HG03565 (cell line): ENCODE data around the gene ACOT13.
"Not testable (repeated sequence)": the region's sequence is repeated elsewhere in the genome, so short reads cannot be mapped to it uniquely, and the experiment has no call there.

Source experiments
- ATAC-seq: cut with Tn5 transposase; IDR thresholded peaks from one replicate; pipeline ENCODE4 v1.9.1; 2021; ENCODE audit warnings: mild to moderate bottlenecking, moderate library complexity; ENCODE audit not compliant: unreplicated experiment

ACOT13 gene

GRCh38 chr6:24721461-24722215 is 54.8 kb downstream of the ACOT13 start:
- peak; percentile 37 for ATAC-seq

- ATAC-seq, result no peak
These were observed 56.4 kb downstream of the ACOT13 start for GRCh38 chr6:24723270-24723669.

- not testable (repeated sequence) for ATAC-seq
These were observed 63.8 kb downstream of the ACOT13 start for GRCh38 chr6:24730653-24731052.

GRCh38 chr6:24731456-24732134 is 64.7 kb downstream of the ACOT13 start:
- ATAC-seq, result not testable (repeated sequence)

DNA sequence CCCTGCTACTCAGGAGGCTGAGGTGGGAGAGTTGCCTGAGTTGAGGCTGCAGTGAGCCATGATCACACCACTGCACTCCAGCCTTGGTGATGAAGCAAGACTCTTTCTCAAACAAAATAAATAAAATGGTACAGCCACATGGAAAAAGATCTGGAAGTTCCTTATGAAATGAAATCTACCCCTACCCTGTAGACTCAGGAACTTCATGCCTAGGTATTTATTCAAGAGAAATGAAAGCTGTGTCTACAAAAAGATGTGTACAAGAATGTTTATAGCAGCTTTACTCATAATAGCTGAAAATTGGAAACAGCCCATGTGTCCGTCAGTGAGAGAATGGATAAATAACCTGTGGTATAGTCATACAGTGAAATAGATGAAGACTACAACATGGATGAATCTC is 67.3 kb downstream of the ACOT13 start:
- no peak for ATAC-seq

DNA sequence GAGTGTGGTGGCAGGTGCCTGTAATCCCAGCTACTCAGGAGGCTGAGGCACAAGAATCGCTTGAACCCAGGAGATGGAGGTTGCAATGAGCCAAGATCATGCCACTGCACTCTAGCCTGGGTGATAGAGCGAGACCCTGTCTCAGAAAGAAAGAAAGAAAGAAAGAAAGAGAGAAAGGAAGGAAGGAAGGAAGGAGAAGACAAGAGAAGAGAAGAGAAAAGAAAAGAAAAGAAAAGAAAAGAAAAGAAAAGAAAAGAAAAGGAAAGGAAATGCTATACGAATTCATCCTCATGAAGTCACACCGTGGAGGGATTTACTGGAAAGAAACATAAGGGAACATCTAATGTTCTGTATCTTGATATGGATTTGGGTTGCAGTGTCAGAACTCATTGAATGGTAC is 67.8 kb downstream of the ACOT13 start:
- not testable (repeated sequence) for ATAC-seq

DNA sequence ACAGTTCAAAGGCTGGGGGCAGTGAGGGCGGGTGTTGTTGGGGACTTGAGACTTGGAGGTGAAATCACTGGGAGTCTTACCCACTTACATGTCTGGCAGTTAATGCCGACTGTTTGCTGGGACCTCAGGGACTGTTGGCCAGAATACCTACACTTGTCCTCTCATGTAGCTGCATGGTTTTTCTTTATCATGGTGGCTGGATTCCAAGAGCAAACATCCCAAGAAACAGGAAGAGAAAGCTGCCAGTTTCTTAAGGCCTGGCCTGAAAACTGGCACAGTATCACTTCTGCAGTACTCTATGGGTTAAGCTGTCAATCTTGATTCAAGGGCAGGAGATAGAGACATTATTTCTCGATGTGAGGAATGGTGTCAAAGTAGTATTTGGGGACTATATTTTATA is 71.9 kb downstream of the ACOT13 start:
- ATAC-seq, result no peak

GRCh38 chr6:24740861-24741260 is 74.0 kb downstream of the ACOT13 start:
- no peak for ATAC-seq

DNA sequence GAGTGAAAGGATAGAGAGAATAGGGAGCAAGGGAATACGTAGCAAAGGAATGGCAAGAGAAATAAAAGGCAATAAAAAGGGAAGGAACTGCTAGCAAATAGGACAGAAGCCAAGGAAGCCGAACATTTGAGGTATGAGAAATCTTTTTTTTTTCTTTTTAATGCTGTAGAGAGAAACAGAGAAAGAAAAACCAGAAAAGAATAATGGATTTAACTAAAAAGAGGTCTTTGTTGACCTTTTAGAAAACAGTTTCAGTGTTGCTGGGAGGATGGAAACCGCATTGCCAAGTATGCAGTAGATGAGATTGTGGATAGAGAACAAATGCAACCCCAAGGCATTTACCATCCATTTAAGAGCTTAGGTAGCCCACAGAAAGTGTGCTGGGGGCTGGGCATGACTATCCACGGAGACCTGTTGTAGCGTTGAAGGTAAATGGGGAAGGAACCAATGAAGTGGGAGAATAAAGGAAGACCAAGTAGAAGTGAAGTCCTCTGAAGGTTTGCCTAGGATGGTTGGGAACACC is 75.4 kb downstream of the ACOT13 start:
- ATAC-seq, result no peak

DNA sequence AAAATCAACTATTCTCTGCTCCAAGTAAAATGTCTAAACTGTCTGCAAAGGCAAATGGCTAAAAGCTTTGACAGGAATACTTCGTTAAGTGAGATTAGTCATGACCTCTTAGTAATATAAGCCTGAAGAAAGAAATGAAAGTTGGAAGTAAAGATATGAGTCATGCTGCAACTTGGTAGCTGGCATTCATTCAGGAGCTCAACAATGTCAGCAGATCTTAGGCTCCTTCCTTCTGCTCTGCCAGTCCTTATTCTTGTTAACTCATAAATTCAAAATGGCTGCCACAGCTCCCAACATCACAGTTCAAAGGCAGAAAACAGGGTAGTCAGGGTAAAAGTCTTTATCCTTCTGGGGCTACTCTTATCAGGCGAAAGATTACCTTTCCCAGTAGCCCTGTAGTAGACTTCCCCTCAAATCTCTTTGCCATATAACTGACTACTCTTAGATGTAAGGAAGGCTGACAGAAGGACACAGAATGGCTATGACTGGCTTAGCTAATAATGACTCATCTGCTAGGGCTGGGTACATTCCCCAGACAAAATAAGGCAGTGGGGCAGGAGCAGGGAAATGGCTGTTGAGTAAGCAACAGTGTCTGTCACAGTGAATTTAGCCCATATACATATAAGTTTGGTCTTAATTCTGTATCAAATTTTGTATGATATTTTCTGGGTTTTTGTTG is 76.5 kb downstream of the ACOT13 start:
- ATAC-seq, result peak; percentile 79

DNA sequence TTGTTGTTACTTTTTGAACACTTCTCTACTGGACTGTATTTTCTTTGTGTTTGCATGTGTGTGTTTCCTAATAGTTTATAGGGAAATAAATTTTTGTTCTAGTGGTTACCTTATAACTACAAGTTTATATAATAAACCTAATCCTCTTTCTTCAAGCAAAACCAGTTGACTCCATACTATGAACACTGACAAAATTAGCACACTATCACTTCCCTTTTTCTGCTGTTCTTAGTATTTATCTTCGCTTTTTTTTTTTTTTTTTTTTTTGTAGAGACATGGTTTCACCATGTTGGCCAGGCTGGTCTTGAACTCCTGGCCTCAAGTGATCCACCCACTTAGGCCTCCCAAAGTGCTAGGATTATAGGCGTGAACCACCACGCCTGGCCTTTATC is 77.1 kb downstream of the ACOT13 start:
- peak; percentile 37 for ATAC-seq

DNA sequence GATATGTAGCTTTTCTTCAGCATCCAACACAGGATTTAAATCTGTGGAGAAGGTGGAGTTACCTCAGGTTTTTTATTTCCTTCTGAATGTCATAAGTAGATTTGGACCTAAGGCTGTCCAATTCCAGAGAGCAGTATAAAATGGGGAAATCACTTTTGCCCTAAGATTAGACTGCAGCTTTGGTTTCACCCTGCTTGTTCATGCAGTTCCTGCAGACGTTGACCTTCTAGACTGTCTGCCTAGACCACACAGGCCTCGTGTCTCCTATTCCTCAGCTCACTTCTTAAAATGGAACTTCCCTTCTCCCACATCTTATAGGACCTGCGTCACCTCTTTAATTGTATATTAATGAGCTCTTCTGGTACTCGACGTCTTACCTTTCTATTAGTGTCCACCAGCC is 78.0 kb downstream of the ACOT13 start:
- ATAC-seq, result no peak

DNA sequence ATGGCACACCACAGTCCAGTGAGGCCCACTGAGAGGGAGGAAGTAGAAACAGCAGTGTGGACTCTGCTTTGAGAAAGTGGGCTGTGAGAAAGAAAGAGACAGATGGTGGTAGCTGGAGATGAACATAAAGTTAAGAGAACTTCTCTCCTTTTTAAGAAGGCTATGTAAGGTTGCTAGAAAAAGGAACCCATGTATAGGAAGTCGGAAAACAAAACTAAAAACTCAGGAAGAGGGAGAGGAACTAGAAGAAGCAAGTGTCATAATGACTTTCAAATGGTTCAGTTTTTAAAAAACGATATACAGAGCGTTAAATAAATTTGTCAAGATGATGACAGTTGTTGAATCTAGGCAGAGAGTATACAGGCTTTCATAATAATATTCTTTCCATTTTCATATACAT is 82.4 kb downstream of the ACOT13 start:
- ATAC-seq, result no peak

DNA sequence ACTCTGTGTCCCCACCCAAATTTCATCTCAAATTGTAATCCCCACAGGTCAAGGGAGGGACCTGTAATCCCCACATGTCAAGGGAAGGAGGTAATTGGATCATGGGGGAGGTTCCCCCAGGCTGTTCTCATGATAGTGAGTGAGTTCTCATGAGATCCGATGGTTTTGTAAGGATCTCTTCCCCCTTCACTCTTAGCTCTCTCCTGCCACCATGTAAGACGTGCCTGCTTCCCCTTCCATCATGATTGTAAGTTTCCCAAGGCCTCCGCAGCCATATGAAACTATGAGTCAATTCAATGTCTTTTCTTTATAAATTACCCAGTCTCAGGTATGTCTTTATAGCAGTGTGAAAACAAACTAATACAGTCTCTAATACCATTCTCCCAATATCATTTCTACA is 84.0 kb downstream of the ACOT13 start:
- not testable (repeated sequence) for ATAC-seq

DNA sequence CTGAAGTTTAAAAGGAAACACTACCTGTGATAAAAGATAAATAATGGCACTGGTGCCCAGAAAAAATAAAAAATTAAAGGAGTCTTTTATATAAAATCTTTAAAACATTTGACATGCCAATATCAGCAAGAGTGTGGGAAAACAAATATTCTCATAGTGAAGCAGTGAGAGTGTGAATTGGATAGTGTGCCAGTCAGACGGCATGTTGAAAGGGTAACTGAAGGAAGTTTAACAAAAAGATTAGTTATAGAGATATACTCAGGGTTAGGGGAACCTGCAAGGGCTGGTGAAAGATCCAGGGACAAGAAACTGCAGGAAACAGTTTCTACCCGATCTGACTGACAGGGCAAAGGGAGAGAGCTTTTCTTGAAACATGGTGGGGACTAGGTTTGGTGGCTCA is 85.6 kb downstream of the ACOT13 start:
- ATAC-seq, result no peak

DNA sequence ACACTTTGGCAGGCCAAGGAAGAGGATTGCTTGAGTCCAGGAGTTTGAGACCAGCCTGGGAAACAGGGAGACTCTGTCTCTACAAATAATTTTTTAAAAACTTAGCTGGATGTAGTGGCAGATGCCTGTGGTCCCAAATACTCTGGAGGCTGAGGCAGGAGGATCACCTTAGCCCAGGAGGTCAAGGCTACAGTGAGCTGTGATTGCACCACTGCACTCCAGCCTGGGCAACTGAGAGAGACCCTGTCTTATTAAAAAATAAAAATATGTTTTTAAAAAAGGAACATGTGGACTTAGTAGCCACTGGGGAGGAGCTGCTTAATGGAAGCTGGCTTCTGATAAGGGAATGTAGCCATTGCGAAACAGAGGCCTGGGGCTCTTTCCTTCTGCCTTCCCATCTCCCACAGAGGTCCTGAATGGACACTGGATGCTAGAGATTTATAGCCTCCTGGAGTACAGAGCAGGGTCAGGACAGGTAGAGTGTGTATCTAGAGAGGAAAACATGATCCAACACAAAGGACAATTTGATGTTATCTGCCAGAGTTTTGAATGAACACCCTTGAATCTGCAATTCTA is 86.1 kb downstream of the ACOT13 start:
- no peak for ATAC-seq

- ATAC-seq, result no peak
These were observed 86.7 kb downstream of the ACOT13 start for GRCh38 chr6:24753545-24753944.

DNA sequence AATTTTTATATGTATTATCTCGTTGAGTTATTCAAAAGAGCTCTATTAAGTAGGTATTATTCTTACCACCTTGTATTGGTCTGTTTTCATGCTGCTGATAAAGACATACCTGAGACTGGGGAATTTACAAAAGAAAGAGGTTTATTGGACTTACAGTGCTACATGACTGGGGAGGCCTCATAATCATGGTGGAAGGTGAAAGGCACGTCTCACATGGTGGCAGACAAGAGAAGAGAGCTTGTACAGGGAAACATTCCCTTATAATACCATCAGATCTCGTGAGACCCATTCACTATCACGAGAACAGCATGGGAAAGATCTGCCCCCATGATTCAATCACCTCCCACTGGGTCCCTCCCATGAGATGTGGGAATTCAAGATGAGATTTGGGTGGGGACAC is 87.5 kb downstream of the ACOT13 start:
- not testable (repeated sequence) for ATAC-seq
